ENCODE data around the gene RASL10B.
"Not testable (repeated sequence)": the region's sequence is repeated elsewhere in the genome, so short reads cannot be mapped to it uniquely, and the experiment has no call there.

Gene RASL10B

GRCh38 chr17:35742896-35743477 is 11.5 kb downstream of the RASL10B start:
- DNase-seq (ENCODE audit: low read depth), result no peak

DNA sequence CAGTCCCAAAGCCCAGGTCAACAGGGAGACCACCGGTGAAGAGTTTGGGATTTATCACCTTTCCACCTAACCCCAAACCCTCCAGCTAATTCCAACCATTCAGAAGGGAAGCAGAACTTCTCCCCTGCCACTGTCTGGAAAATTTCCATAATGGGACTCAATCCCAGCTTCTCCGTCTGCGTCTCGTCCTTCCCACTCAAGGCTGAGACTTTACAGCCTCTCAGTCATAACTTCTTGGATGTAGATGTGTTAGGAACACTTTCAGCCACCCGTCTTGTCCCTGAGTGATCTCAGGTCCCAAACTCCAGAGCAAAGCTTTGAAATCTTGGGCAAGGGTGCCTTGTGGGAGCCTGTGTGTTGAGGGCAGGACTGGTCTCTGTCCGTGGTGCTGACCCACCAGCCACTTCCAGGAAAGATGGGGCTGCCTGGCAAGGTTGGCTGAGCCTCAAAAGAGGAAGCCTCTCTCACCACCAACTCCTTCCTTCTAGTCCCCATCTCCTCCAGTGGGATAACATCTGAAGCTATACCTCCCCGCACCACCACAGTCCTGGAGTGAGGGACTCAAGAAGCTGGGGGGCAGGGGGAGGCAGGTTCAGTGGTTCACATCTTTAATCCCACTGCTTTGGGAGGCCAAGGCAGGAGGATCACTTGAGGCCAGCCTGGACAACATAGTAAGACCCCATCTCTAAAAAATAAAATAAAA is 12.3 kb downstream of the RASL10B start:
- DNase-seq (ENCODE audit: low read depth), result no peak

GRCh38 chr17:35744830-35745229 is 13.4 kb downstream of the RASL10B start:
- DNase-seq (ENCODE audit: low read depth), result no peak

- no peak for DNase-seq (ENCODE audit: low read depth)
Observed at GRCh38 chr17:35745246-35745645, 13.8 kb downstream of the RASL10B start.

- DNase-seq (ENCODE audit: low read depth), result no peak
Observed at GRCh38 chr17:35745749-35746320, 14.4 kb downstream of the RASL10B start.

DNA sequence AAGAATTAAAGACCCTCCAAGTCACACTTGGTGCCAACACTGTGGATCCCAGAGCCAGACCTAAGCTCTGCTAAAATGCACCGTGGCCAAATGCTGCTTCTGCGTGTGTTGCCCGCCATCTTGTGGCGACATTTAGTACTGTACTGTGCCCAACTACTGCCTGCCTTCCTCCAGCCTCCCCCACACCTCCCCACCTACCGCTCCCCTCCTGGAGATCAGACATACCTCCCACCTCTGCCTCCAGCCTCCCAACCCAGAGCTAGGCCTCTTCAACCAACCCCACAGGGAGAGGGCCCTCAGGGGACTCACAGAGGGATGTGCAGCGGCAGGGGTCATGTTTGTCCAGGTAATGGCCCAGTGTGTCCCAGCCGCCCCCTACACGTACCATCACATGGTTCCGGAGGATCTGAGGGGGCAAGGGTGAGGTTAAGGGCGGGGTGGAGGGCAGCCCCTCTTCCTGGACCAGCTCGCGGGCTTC is 16.1 kb downstream of the RASL10B start:
- no peak for DNase-seq (ENCODE audit: low read depth)

GRCh38 chr17:35748341-35748841 is 17.0 kb downstream of the RASL10B start:
- DNase-seq (ENCODE audit: low read depth), result no peak

DNA sequence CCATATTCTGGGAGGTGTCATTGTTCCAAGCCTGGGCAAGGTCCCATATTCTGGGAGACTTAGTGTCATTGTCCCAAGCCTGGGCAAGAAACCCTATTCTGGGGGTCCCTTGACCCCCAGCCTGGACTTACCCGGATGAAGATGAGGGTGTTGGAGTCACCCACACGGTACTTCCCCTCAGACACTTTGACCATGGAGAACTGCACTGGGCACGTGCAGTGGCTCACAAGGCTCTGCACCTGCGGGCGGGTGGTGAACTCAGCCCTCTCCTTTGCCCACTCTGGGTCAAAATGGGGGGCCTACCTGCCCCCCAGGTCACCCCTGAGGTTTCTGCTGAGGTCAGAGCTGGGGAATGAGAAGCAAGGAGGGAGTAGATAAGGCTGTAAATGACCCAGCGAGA is 17.5 kb downstream of the RASL10B start:
- DNase-seq (ENCODE audit: low read depth), result no peak

GRCh38 chr17:35749560-35750412 is 18.3 kb downstream of the RASL10B start:
- no peak for DNase-seq (ENCODE audit: low read depth)

DNA sequence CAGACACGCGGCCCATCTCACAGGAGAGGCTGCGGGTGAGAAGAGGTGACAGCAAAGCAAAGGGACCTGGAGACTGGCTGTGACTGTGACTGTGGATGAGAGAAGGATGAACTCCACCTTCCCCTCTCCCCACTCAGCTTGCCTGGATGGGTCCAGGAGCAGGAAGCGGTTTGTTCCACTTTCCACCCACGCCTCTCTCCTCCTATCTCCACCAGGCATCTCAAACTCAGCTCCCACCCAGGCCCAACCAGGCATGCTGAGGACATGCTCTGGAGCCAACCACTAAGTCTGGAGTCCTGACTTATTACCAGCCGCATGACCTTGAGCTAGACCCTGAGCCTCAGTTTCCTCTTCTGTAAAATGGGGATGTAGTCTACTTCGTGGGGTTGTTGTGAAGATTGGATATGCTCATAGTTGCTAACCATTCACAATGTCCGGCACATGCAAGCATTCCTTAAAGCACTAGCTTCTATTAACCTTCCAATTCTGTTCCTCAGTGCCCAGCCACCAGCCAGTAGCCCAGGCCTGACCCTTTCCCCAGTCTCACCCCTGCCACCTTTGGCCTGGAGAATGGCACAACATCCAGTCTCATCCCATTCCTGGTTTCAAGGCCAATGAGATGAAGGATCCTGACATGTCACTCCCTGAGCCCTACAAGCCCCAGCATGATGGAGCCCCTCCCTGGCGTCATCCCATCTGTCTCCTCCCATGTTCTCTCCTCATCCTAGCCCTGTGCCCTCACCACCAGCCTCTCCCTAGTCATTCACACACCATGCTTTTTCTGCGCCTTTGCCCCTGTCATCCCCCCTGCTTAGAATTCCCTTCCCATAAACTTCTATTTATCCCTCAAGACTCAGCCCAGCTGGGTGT is 19.3 kb downstream of the RASL10B start:
- DNase-seq (ENCODE audit: low read depth), result no peak

GRCh38 chr17:35751541-35751940 is 20.1 kb downstream of the RASL10B start:
- not testable (repeated sequence) for DNase-seq (ENCODE audit: low read depth)

DNA sequence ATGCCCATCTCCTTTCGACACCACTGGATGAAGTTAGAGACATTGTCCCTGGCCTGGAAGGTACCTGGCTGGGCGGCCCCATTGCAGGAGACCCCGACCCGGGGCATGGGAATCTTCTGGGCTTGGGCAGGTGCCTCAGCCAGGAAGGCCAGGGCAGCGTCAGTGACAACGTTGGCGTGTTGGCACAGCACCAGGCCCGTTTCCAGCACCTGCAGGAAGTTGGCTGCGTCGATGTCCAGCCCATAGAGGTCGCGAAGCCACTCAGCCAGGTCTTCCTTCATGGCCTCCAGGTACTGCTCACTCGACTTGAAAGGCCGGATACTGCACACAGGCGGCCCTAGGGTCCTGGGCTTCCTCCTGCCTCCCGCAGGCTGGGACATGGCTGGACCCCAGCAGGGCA is 21.0 kb downstream of the RASL10B start:
- DNase-seq (ENCODE audit: low read depth), result no peak

DNA sequence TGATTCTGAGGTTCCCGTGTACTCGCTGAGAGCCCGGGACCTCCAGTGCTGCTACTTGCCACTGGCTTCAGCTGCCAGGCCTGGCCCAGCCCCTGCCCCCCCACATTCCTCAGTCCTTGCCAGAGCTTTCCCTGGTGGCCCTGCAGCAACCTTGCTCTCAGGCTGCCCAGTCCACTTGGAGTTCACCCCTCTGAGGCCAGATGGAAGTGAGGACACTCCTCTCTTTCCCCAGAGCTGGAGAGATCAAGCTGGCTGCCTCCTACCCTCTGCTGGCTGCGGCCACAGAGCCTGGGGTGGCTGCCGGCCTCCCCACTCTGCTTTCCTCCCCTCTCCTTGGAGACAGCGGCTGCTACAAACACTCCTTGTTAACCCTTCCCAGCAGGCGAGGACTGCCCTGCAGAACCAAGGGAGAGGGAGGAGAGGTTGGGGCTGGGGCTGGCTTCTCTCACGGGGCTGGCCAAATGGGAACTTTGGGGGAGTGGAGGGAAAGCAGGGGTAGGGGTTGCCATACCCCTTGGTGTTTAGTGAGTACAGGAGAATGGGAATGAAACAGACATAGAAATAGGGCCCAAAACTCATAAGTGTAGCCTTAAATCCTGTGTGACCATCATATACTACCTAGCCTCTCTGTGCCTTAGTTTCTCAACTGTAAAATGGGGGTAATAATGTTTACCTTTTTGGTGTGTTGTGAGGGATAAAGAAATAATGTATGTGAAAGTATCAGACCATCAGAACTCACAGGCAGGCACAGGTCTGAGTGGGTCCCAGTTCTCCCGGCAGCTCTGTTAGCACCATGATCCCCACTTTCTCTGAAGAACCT is 21.7 kb downstream of the RASL10B start, which contains the start of gene GAS2L2:
TSS of gene GAS2L2 (minus strand) at position 295 of the 820 bp plus-strand sequence. CDS start 389 bp downstream, outside the sequence.
- DNase-seq (ENCODE audit: low read depth), result no peak

DNA sequence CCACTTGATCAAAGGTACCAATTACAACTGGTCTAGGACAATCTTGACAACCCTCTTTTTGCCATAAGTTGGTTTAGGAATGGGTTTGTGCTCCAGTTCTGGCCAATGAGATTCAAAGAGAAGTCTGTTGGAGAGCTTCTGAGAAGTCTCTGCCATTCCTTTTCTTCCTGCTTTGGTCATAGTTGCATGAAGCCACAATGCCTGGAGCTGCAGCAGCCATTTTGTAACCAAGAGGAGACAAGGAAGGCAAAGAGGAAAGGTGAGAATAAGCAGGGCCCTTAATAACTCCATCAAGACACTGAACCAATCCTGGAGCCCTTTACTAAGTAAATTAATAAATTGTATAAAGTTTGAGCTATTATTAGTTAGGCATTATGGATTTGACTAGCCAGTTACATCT is 25.8 kb downstream of the RASL10B start:
- DNase-seq (ENCODE audit: low read depth), result no peak

DNA sequence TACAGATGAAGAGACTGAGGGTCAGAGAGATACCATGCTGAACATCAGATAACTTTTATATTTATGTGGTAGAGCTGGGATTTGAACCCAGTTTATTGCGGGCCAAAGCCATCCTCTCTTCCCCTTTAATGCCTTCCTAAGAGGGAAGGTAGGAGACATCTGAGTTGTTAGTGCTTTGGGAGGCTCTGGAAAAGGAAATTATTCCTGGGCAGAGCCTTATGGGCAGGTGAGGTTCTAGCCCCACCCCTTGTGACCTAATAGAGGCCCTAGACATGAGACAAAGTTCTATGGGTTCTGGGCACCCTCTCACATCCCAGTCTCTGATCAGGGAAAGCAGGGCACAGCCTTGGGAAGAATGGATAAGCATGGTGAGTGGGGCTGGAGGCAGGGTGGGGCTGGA is 29.1 kb downstream of the RASL10B start, which contains the start of gene C17orf50:
TSS of gene C17orf50 (plus strand) at position 301 of the 400 bp plus-strand sequence. CDS start at position 356, 55 bp downstream.
- DNase-seq (ENCODE audit: low read depth), result no peak

DNA sequence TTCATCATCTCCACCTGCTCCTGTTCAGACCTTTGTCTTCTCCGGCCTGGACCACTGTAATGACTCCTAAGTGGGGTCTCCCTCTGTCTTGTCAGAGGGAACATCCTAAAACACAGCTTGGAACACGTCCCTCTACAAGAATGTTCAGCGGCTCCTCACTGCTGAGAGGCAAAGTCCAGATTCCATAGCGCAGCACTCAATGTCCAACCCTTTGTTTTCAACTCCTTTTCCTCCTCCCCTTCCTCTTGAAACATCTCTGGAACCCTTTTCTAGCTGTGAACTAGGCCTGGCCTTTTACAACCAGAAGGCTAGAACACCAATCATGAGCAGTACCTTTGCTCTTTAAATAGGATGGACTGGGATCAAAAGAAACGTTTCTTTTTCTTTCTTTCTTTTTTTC is 30.2 kb downstream of the RASL10B start:
- DNase-seq (ENCODE audit: low read depth), result no peak

DNA sequence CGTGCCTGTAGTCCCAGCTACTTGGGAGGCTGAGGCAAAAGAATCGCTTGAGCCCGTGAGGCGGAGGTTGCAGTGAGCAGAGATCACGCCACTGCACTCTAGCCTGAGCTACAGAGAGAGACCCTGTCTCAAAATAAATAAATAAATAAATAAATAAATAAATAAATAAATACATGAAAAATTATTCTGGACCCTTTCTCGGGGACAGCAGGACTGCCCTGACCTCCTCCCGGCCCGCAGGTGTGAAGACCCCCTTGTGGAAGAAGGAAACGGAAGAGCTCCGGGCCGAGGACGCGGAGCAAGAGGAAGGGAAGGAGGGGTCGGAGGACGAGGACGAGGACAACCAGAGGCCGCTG is 32.3 kb downstream of the RASL10B start:
- no peak for DNase-seq (ENCODE audit: low read depth)

DNA sequence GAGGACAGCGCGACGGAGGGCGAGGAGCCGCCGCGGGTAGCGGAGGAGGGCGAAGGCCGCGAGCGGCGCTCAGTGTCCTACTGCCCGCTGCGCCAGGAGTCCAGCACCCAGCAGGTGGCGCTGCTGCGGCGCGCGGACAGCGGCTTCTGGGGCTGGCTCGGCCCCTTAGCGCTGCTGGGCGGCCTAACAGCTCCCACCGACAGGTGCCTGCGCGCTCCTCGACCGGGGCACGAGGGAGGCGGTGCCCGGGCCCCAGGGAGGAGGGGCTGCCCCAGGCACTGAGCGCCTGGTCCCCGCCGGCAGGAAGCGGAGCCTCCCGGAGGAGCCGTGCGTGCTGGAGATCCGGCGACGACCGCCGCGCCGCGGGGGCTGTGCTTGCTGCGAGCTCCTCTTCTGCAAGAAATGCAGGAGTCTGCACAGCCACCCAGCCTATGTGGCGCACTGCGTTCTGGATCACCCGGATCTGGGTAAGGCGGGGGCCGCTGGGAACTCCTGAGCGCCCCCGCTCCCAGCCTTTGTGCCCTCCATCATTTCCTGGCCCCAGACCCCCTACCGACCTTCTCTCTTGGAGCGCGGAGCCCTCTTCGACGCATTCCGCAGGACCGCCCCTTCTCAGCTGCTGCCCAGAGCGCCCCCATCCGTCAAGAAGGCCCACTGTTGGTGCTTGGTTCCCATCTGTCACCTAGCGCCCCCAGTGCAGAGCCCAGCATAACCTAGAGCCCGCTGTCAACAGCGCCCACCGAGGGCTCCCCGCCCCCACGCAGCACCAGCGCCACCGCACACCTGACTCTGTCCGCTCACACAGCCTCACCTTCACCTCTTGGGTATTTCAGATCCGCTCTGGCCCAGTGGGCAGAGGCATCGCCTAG is 32.9 kb downstream of the RASL10B start:
- peak; percentile 48 for DNase-seq (ENCODE audit: low read depth)

DNA sequence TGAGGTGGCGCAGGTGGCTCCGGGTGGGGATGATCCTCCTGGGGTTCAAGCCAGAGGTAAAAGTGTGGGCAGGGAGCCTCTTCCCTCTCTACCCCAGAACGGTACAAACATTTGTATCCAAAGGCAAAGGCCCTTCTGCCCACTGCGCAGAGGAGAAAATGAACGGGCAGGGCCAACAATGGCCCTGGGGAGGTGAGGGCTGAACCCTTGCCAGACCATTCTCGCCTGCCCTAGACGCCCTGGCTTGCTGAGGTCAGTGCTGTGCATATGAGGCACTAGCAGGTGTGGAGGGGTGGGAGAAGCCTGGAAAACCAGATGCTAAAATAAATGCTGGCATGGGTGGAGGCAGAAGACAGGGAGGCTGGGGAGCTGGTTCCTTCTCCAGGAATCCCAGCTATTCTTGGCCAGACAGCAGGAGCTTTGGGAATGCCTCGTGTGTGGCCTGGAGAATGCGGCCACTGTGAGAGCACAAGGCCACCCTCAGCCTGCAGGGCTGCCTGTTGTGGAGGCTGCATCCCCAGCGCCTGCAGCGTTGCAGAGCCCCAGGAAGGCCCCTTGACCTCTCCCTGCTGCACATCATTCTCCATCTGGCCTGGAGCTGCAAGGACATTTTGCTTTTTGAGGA is 33.8 kb downstream of the RASL10B start:
- no peak for DNase-seq (ENCODE audit: low read depth)

All from HS-27A (cell line).